SH-SY5Y (cell line): Measurements from ENCODE around the gene ERVV-1.

Experiments used
- GATA2 ChIP-seq: IDR thresholded peaks from 2 replicates; pipeline ENCODE4 v1.6.1; 2011; ENCODE audit warnings: mild to moderate bottlenecking, low read depth, low read length
- GATA3 ChIP-seq: IDR thresholded peaks from 2 replicates; pipeline ENCODE4 v1.6.1; 2011; ENCODE audit warnings: low read depth, mild to moderate bottlenecking, low read length, moderate library complexity

Gene ERVV-1

GRCh38 chr19:53013621-53014020, at the start of gene ERVV-1:
TSS of gene ERVV-1 (plus strand) at chr19:53013921. CDS start at chr19:53014091, 170 bp downstream.
- TF ChIP-seq GATA2 (no peak), GATA3 (no peak)

DNA sequence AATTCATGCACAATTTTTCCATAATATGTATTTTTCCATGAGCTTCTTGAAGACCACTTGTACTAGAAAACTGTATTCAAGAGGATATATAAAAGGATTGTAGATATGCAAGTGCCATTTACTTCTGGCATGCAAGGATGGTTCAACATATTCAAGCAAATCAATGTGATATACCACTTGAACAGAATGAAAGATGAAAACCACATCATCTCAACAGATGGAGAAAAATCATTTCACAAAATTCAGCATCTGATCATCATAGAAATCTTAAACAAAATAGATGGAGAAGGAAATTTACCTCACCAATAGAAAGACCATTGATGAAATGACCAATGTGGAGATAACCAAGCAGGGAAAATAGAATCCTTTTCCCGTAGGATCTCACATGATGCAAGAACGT, 45.9 kb upstream of the ERVV-1 start:
- TF ChIP-seq GATA2 (no peak), GATA3 (no peak)

- TF ChIP-seq GATA2, result no peak
- no peak for TF ChIP-seq GATA3
These were observed 32.4 kb upstream of the ERVV-1 start for GRCh38 chr19:52981329-52981728.

GRCh38 chr19:52987221-52987620, 26.5 kb upstream of the ERVV-1 start:
- TF ChIP-seq GATA2 (no peak), GATA3 (no peak)

DNA sequence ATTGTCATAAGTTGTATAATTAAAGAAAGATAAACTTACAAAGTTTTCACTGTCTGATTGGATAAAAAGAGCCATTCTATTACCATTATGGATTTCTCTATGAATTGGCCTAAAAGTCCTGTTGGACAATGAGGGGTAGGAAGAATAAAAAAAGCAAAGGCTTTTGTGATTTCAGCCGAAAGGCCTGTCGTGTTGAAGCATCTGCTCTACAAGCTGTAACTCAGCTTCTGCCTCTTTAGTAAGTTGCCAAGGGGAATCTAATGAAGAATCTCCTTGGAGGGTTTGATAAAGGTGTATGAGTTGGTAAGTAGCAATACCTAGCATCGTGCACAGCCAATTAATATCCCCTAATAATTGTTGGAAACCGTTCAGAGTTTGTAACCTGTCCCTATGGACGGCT, 25.2 kb upstream of the ERVV-1 start:
- TF ChIP-seq GATA2 (no peak), GATA3 (no peak)

DNA sequence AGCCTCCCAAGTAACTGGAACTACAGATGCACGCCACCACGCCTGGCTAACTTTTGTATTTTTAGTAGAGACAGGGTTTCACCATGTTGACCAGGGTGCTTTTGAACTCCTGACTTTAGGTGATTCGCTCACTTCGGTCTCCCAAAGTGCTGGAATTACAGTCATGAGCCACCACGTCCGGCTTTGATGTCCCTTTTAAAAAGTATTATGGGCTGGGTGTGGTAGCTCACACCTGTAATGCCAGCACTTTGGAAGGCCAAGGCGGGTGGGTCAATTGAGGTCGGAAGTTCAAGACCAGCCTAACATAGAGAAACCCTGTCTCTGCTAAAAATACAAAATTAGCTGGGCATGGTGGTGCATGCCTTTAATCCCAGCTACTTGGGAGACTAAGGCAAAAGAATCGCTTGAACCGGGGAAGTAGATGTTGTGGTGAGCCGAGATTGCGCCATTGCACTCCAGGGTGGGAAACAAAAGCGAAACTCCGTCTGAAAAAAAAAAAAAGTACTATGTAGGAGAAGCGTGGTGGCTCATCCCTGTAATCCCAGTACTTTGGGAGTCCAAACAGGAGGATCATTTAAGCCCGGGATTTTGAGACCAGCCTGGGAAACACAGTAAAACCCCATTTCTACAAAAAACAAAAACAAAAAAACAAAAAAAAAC, 22.8 kb upstream of the ERVV-1 start:
- TF ChIP-seq GATA2 (no peak), GATA3 (no peak)

DNA sequence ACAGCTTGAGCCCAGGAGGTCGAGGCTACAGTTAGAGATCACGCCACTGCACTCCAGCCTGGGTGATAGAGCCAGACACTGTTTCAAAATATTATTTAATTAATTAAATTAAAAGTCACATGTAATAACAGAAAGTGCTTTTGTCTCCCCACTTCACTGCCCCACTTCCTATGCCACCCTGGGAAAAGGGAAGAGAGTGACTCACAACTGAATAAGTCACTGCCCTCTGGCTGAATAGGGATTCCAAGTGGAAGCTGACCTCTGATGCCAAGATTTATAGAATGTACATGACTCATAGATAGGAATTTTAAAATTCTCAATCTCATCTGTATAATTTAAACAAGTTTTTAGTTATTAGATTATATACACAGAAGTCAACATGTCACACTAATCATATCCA, 22.2 kb upstream of the ERVV-1 start:
- TF ChIP-seq GATA3 (no peak), GATA2 (no peak)

- TF ChIP-seq GATA3 (no peak), GATA2 (no peak)
These were observed 21.4 kb upstream of the ERVV-1 start for GRCh38 chr19:52992109-52993004.

DNA sequence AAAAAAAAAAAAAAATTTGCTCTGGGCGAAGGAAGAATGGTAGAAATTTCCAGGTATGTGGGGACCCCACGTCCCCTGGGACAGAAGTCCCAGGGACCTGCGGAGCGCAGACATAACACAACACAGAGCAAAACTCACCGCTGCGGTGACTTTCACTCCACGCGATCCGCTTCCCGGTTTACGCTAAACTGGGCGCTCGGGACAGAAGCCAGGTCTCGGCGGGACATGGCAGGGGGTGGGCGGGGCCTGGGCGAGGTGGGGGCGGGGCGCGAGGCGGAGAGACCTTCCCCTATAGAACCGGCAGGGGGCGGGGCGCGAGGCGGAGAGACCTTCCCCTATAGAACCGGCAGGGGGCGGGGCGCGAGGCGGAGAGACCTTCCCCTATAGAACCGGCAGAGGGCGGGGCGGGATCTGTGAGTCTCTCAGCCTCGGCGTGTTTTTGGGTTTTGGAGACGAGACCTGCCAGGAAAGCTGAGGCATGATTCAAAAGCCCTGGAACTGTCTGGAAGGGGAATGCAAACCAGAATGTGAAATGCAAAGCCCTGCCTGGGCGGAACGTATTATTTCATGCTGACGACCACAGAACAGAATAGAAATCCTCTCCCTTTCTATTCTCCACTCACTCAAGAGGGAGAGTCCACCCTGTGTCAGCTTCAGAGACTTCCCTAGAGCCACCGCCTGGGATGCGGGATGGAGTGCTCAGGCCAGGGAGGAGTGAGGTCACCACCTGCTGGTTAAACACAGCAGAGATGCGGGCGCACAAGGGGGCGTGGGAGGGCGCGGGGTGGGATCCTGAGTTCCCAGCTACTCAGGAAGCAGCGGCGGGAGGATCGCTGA, 20.2 kb upstream of the ERVV-1 start:
- no peak for TF ChIP-seq GATA2
- no peak for TF ChIP-seq GATA3

- TF ChIP-seq GATA2 (no peak), GATA3 (no peak)
These were observed 18.0 kb upstream of the ERVV-1 start for GRCh38 chr19:52995711-52996110.

- TF ChIP-seq GATA3 (no peak), GATA2 (no peak)
These were observed 15.7 kb upstream of the ERVV-1 start for GRCh38 chr19:52997975-52998374.

- TF ChIP-seq GATA2 (no peak), GATA3 (no peak)
These were observed 11.2 kb upstream of the ERVV-1 start for GRCh38 chr19:53002479-53002878.

- no peak for TF ChIP-seq GATA2
- no peak for TF ChIP-seq GATA3
These were observed 9.5 kb upstream of the ERVV-1 start for GRCh38 chr19:53004242-53004641.

- TF ChIP-seq GATA2 (no peak), GATA3 (no peak)
These were observed 6.5 kb upstream of the ERVV-1 start for GRCh38 chr19:53007200-53007599.
